Measurements from ENCODE around the gene DCC.

DCC gene

GRCh38 chr18:52323802-52324201 is 16.2 kb upstream of the DCC start:
- no peak for TF ChIP-seq CTCF (IDR thresholded peaks at IDR 0.05; ENCODE audit: control insufficient read depth, extremely low read depth, insufficient read depth)

GRCh38 chr18:52325997-52326396 is 14.0 kb upstream of the DCC start:
- no peak for TF ChIP-seq CTCF (IDR thresholded peaks at IDR 0.05; ENCODE audit: control insufficient read depth, extremely low read depth, insufficient read depth)
- DNase-seq (ENCODE audit: low read depth), result no peak
- no peak overlapping the region for H3K4me3 ChIP-seq (ENCODE audit: low read depth, low read length)

More at GRCh38 chr18:52323802-52324201, 16.2 kb upstream of the DCC start:
- DNase-seq (ENCODE audit: low read depth), result no peak
- H3K4me3 ChIP-seq (ENCODE audit: low read depth, low read length), result no peak overlapping the region

- no peak for TF ChIP-seq CTCF (IDR thresholded peaks at IDR 0.05; ENCODE audit: control insufficient read depth, extremely low read depth, insufficient read depth)
- no peak overlapping the region for H3K4me3 ChIP-seq (ENCODE audit: low read depth, low read length)
- DNase-seq (ENCODE audit: low read depth), result no peak
Observed at GRCh38 chr18:52333860-52334259, 6.1 kb upstream of the DCC start.

- no peak for DNase-seq (ENCODE audit: low read depth)
- H3K4me3 ChIP-seq (ENCODE audit: low read depth, low read length), result no peak overlapping the region
- TF ChIP-seq CTCF (IDR thresholded peaks at IDR 0.05; ENCODE audit: control insufficient read depth, extremely low read depth, insufficient read depth), result no peak
Observed at GRCh38 chr18:52334307-52334706, 5.7 kb upstream of the DCC start.

- DNase-seq (ENCODE audit: low read depth), result no peak
- TF ChIP-seq CTCF (IDR thresholded peaks at IDR 0.05; ENCODE audit: control insufficient read depth, extremely low read depth, insufficient read depth), result no peak
Observed at GRCh38 chr18:52334896-52335295, 5.1 kb upstream of the DCC start.

GRCh38 chr18:52337276-52337675 is 2.7 kb upstream of the DCC start:
- no peak for TF ChIP-seq CTCF (IDR thresholded peaks at IDR 0.05; ENCODE audit: control insufficient read depth, extremely low read depth, insufficient read depth)
- no peak for DNase-seq (ENCODE audit: low read depth)
- no peak overlapping the region for H3K4me3 ChIP-seq (ENCODE audit: low read depth, low read length)

More at GRCh38 chr18:52334896-52335295, 5.1 kb upstream of the DCC start:
- H3K4me3 ChIP-seq (ENCODE audit: low read depth, low read length), result no peak overlapping the region

GRCh38 chr18:52340406-52341102 is 557 bp downstream of the DCC start:
- no peak for DNase-seq (ENCODE audit: low read depth)
- no peak for TF ChIP-seq CTCF (IDR thresholded peaks at IDR 0.05; ENCODE audit: control insufficient read depth, extremely low read depth, insufficient read depth)
- H3K4me3 ChIP-seq (ENCODE audit: low read depth, low read length), result no peak overlapping the region
